ENCODE measurements around the gene OTOG.

Gene OTOG

GRCh38 chr11:17637901-17638300 is 90.8 kb downstream of the OTOG start:
- DNase-seq = no peak

- DNase-seq = no peak
Observed at GRCh38 chr11:17638311-17638710, 91.3 kb downstream of the OTOG start.

- no peak for DNase-seq
Observed at GRCh38 chr11:17639091-17639490, 92.0 kb downstream of the OTOG start.

- DNase-seq = no peak
Observed at GRCh38 chr11:17639781-17640180, 92.7 kb downstream of the OTOG start.

- no peak for DNase-seq
Observed at GRCh38 chr11:17640493-17641164, 93.6 kb downstream of the OTOG start.

- no peak for DNase-seq
Observed at GRCh38 chr11:17641792-17642350, 94.8 kb downstream of the OTOG start.

- DNase-seq = no peak
Observed at GRCh38 chr11:17642370-17642769, 95.3 kb downstream of the OTOG start.

GRCh38 chr11:17642980-17643379 is 95.9 kb downstream of the OTOG start:
- DNase-seq = no peak

GRCh38 chr11:17643506-17644405 is 96.7 kb downstream of the OTOG start:
- DNase-seq = no peak

GRCh38 chr11:17645190-17645970 is 98.3 kb downstream of the OTOG start:
- DNase-seq = no peak

GRCh38 chr11:17646451-17647145 is 99.5 kb downstream of the OTOG start:
- no peak for DNase-seq

GRCh38 chr11:17648528-17648927 is 101.5 kb downstream of the OTOG start:
- DNase-seq = no peak

GRCh38 chr11:17649261-17649660 is 102.2 kb downstream of the OTOG start:
- no peak for DNase-seq

- DNase-seq = no peak
Observed at GRCh38 chr11:17649696-17650095, 102.6 kb downstream of the OTOG start.

GRCh38 chr11:17650127-17650911 is 103.3 kb downstream of the OTOG start:
- no peak for DNase-seq

GRCh38 chr11:17651061-17651460 is 104.0 kb downstream of the OTOG start:
- no peak for DNase-seq

GRCh38 chr11:17651681-17652080 is 104.6 kb downstream of the OTOG start:
- no peak for DNase-seq

- no peak for DNase-seq
Observed at GRCh38 chr11:17652556-17652955, 105.5 kb downstream of the OTOG start.

- no peak for DNase-seq
Observed at GRCh38 chr11:17653611-17654010, 106.6 kb downstream of the OTOG start.

- no peak for DNase-seq
Observed at GRCh38 chr11:17655682-17656081, 108.6 kb downstream of the OTOG start.

GRCh38 chr11:17658211-17658610 is 111.2 kb downstream of the OTOG start:
- no peak for DNase-seq

GRCh38 chr11:17668166-17668565 is 121.1 kb downstream of the OTOG start:
- DNase-seq = no peak
